Ectodermal cell (in vitro differentiated cells): ENCODE data around the gene ELAVL1.
A peak's percentile ranks its signal among the peaks of the same experiment; 100 is the strongest.
"Not testable (repeated sequence)": the region's sequence is repeated elsewhere in the genome, so short reads cannot be mapped to it uniquely, and the experiment has no call there.

Experiments used
- H3K27ac ChIP-seq: 2 replicates; pipeline ENCODE4 v1.7.0; 2013; ENCODE audit warnings: mild to moderate bottlenecking, low read depth, low read length; ENCODE audit not compliant: insufficient read depth, poor library complexity, severe bottlenecking
- H3K27me3 ChIP-seq: 2 replicates; pipeline ENCODE4 v1.7.0; 2013; ENCODE audit warnings: mild to moderate bottlenecking, low read length; ENCODE audit not compliant: insufficient read depth, control insufficient read depth, poor library complexity, severe bottlenecking
- H3K36me3 ChIP-seq: one replicate; pipeline ENCODE4 v1.7.0; 2013; ENCODE audit warnings: low read length; ENCODE audit not compliant: control insufficient read depth, insufficient read depth
- H3K4me1 ChIP-seq: one replicate; pipeline ENCODE4 v1.7.0; 2013; ENCODE audit warnings: low read length; ENCODE audit not compliant: control insufficient read depth, insufficient read depth
- H3K4me3 ChIP-seq: 2 replicates; pipeline ENCODE4 v1.7.0; 2013; ENCODE audit warnings: low read depth, low read length, control low read depth; ENCODE audit not compliant: insufficient read depth
- H3K9me3 ChIP-seq: 2 replicates; pipeline ENCODE4 v1.7.0; 2013; ENCODE audit warnings: mild to moderate bottlenecking, low read length, moderate library complexity; ENCODE audit not compliant: control insufficient read depth
- WGBS, 2 experiments: methylation state at CpG; one replicate each; pipeline ENCODE4 v1.1.7; 2013; ENCODE audit warnings: missing lambda C conversion rate in 2 of 2; 5-methylcytosine and 5-hydroxymethylcytosine counted together

Gene ELAVL1

GRCh38 chr19:8039231-8039630, 33.8 kb upstream of the ELAVL1 start:
- Histone ChIP-seq H3K4me1 (peaks cover 6% of the 10 kb centered on the region), H3K27ac (no peak overlapping the region), H3K9me3 (no peaks in the 10 kb centered on the region), H3K27me3 (no peaks in the 10 kb centered on the region), H3K4me3 (no peak overlapping the region), H3K36me3 (no peaks in the 10 kb centered on the region)
- 92 to 99% methylated on average over 3 of the region's 3 CpGs for WGBS, 2 experiments

- no peaks in the 10 kb centered on the region for H3K36me3 ChIP-seq
- H3K27me3 ChIP-seq, result no peaks in the 10 kb centered on the region
- H3K4me3 ChIP-seq, result no peak overlapping the region
- no peak overlapping the region for H3K27ac ChIP-seq
- WGBS, 2 experiments, result 89 to 97% methylated on average over 6 of the region's 6 CpGs
- peaks cover 6% of the 10 kb centered on the region for H3K4me1 ChIP-seq
- no peaks in the 10 kb centered on the region for H3K9me3 ChIP-seq
Observed at GRCh38 chr19:8038815-8039214, 33.4 kb upstream of the ELAVL1 start.

DNA sequence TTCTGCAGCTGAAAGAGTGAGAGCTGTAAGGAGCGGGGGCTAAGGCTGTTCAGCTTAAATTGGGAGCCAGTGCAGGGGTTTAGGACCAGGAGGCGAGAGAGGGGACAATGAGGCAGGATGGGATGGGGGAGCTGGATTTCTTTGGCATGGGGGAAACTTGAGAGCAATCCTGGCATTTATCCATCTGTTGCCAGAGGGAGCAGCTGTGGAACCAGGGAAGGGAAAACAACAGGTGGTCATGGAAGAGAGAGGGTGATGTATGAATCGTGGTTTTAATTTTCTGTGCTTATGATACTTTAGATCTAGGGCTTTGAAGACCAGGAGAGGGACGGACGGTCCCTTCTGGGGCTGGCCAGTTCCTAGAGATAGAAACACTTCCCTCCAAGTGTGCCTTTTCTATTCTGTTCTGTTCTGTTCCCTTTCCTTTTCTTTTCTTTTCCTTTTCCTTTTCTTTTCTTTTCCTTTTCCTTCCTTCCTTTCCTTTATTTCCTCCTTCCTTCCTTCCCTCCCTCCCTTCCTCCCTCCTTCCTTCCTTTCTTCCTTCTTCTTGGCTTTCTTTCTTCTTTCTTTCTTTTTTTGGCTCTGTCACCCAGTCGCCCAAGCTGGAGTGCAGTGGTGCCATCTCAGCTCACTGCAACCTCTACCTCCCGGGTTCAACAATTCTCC, 31.1 kb upstream of the ELAVL1 start:
- Histone ChIP-seq H3K4me3 (no peak overlapping the region), H3K9me3 (no peaks in the 10 kb centered on the region), H3K36me3 (no peaks in the 10 kb centered on the region), H3K4me1 (peaks cover 14% of the 10 kb centered on the region), H3K27me3 (no peaks in the 10 kb centered on the region), H3K27ac (no peak overlapping the region)
- WGBS, 2 experiments, result 88 to 89% methylated on average over 7 of the region's 7 CpGs

GRCh38 chr19:8034178-8034525, 28.7 kb upstream of the ELAVL1 start:
- Histone ChIP-seq H3K27me3 (no peaks in the 10 kb centered on the region), H3K27ac (no peak overlapping the region), H3K4me1 (peaks cover 20% of the 10 kb centered on the region), H3K4me3 (no peak overlapping the region), H3K9me3 (no peaks in the 10 kb centered on the region), H3K36me3 (no peaks in the 10 kb centered on the region)
- 94 to 97% methylated on average over 6 of the region's 6 CpGs for WGBS, 2 experiments

DNA sequence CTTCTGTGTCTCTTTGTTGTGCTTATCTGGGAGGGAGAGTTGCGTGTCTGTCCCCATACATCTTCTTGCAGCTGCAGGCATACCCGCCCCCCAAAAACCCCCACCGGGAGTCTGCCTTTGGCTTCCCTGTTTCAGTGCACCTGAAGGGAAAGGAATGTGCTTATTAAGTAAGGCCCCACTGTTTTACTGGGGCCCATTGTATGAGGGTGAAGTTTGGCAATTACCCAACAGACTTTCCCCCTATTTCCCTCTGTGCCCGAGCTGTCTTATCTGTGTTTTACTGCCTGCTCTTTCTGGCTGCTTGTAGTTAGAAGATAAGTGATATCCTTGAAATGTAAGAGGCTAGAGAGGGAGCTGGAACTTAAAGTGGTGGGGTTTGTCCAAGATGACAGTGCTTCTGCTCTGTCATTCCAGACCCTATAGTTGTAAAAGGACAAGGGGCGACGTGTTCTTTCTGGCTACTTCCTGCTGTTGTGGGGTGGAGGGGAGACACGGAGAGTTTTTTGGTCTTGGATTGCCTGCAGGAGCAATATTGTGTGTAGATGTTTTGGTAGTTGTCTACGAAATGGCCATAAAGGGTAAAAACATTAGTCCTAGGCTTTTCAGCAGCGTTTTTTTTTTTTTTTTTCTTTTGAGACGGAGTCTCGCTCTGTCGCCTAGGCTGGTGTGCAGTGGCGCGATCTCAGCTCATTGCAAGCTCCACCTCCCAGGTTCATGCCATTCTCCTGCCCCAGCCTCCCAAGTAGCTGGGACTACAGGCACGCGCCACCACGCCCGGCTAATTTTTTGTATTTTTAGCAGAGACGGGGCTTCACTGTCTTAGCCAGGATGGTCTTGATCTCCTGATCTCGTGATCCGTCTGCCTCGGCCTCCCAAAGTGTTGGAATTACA, 28.1 kb upstream of the ELAVL1 start:
- not testable (repeated sequence) for H3K9me3 ChIP-seq, H3K36me3 ChIP-seq, H3K27me3 ChIP-seq, H3K4me3 ChIP-seq
- Histone ChIP-seq H3K27ac (peak overlapping the region; percentile 36), H3K4me1 (peaks cover 25% of the 10 kb centered on the region)
- WGBS, 2 experiments, result 77 to 87% methylated on average over 19 to 22 of the region's 22 CpGs

GRCh38 chr19:8030960-8031359, 25.5 kb upstream of the ELAVL1 start:
- Histone ChIP-seq H3K9me3 (no peaks in the 10 kb centered on the region), H3K36me3 (no peaks in the 10 kb centered on the region), H3K4me1 (peaks cover 31% of the 10 kb centered on the region), H3K4me3 (no peak overlapping the region), H3K27me3 (no peaks in the 10 kb centered on the region), H3K27ac (no peak overlapping the region)
- WGBS, 2 experiments, result 90 to 94% methylated on average over 7 to 8 of the region's 8 CpGs

DNA sequence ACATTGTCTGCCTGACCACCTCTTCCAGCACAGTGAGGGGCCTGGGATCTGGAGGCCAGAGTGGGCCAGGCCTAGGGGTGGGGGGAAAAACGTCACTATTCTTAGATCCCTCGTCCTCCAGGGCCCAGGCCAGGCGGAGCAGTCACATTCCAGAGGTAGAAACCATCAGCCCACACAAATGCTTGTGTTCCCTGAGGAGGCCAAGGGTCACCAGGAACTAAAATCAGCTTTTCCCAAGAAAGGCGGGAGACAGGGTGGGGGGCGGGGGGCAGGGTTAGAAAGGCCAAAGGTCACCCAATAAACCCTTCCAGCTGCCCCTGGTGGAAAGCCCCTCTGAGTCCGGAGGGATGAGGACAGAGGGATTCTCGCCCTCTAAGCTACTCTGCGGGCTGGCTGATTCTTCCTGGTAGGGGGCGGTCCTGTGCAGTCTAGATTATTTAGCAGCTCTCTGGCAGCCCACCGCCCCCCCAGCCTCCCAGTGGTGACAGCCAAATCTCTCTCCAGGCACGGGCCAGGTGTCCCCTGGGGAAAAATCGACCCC, 23.6 kb upstream of the ELAVL1 start:
- 3 to 4% methylated on average over 12 of the region's 12 CpGs for WGBS, 2 experiments
- peaks cover 31% of the 10 kb centered on the region for H3K4me1 ChIP-seq
- H3K27ac ChIP-seq, result peak overlapping the region; percentile 95

DNA sequence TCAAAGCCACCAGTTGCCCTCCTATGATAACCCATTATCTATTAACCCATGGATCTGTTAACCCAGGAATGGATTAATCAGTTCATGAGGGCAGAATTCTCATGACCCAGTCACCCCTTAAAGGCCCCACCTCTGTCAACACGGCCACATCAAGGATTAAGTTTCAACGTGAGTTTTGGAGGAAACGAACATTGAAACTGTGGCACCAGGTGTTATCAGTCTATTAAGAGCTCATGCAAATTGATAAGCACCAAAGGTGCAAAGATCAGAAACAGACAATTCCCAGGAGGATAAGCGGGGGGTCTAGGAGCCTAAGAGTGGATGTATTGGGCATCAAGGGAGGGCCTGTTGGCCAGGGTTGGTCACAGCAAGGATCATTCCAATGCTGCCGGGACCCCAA, 19.9 kb upstream of the ELAVL1 start:
- H3K4me1 ChIP-seq, result peaks cover 23% of the 10 kb centered on the region
- no peaks in the 10 kb centered on the region for H3K36me3 ChIP-seq
- no peak overlapping the region for H3K4me3 ChIP-seq
- no peak overlapping the region for H3K27ac ChIP-seq
- 95 to 96% methylated on average over 5 of the region's 5 CpGs for WGBS, 2 experiments
- no peaks in the 10 kb centered on the region for H3K27me3 ChIP-seq
- H3K9me3 ChIP-seq, result no peaks in the 10 kb centered on the region

More for the DNA sequence above, 23.6 kb upstream of the ELAVL1 start:
- Histone ChIP-seq H3K9me3 (no peaks in the 10 kb centered on the region), H3K4me3 (no peak overlapping the region), H3K36me3 (no peaks in the 10 kb centered on the region), H3K27me3 (no peaks in the 10 kb centered on the region)

- not testable (repeated sequence) for H3K27me3 ChIP-seq
- WGBS, 2 experiments, result 93 to 95% methylated on average over 3 of the region's 3 CpGs
Observed at GRCh38 chr19:8024256-8024655, 18.8 kb upstream of the ELAVL1 start.

DNA sequence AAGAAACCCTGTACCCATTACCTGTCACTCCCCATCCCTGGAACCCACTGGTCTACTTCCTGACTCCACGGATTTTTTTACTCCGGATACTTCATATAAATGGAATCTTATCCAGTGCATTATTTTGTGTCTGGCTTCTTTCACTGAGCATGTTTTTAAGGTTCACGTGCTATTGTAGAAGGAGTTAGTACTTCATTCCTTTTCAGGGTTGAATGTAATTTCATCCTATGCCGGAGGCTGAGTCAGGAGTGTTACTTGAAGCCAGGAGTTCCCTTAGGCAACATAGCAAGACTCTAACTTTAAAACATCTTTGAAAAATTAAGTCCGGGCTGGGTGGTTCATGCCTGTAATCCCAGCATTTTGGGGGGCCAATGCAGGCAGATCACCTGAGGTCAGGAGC, 17.9 kb upstream of the ELAVL1 start:
- WGBS, 2 experiments, result 92 to 94% methylated on average over 5 of the region's 5 CpGs
- Histone ChIP-seq H3K4me1 (peaks cover 11% of the 10 kb centered on the region), H3K9me3 (no peaks in the 10 kb centered on the region), H3K27ac (no peak overlapping the region), H3K36me3 (no peaks in the 10 kb centered on the region), H3K27me3 (no peaks in the 10 kb centered on the region), H3K4me3 (no peak overlapping the region)

More at GRCh38 chr19:8024256-8024655, 18.8 kb upstream of the ELAVL1 start:
- peaks cover 19% of the 10 kb centered on the region for H3K4me1 ChIP-seq
- H3K36me3 ChIP-seq, H3K27ac ChIP-seq, H3K9me3 ChIP-seq, H3K4me3 ChIP-seq: not testable (repeated sequence)
